ENCODE results near the gene THBS3.

- TF ChIP-seq GATA2 (IDR thresholded peaks at IDR 0.05; ENCODE audit: low read depth, low read length) (no peak), GATA3 (IDR thresholded peaks at IDR 0.05; ENCODE audit: low read depth, low read length) (no peak)
Measured at GRCh38 chr1:155186794-155187455, 20.8 kb downstream of the THBS3 start.
